ENCODE measurements around the gene NAALADL2.

DNA sequence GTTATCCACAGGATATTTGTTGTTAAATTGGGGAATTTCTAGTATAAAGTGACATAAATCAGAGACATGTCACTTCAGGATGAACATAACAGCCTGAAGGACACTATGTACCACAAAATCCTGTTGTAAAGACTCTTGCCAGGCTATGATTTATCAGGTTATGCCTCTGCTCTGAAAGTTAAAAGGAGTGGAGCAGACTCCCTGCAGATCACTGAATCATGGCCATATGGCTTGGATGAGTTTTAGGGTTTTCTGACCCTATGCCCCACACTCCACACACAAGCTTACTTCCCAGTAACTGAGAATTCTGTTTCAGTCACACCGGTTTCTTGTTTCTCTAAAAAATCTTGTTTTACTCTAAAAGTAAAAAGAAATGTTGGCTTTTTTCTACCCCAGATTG lies 869.4 kb downstream of the NAALADL2 start:
- TF ChIP-seq, protein P1, sequence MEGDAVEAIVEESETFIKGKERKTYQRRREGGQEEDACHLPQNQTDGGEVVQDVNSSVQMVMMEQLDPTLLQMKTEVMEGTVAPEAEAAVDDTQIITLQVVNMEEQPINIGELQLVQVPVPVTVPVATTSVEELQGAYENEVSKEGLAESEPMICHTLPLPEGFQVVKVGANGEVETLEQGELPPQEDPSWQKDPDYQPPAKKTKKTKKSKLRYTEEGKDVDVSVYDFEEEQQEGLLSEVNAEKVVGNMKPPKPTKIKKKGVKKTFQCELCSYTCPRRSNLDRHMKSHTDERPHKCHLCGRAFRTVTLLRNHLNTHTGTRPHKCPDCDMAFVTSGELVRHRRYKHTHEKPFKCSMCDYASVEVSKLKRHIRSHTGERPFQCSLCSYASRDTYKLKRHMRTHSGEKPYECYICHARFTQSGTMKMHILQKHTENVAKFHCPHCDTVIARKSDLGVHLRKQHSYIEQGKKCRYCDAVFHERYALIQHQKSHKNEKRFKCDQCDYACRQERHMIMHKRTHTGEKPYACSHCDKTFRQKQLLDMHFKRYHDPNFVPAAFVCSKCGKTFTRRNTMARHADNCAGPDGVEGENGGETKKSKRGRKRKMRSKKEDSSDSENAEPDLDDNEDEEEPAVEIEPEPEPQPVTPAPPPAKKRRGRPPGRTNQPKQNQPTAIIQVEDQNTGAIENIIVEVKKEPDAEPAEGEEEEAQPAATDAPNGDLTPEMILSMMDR (conservative IDR thresholded peaks at IDR 0.05): no peak
- TF ChIP-seq ZFX (IDR thresholded peaks at IDR 0.05): no peak
